HG03280 (cell line): ENCODE measurements around the gene HRH1.
A peak's percentile ranks its signal among the peaks of the same experiment; 100 is the strongest.
"Not testable (repeated sequence)": the region's sequence is repeated elsewhere in the genome, so short reads cannot be mapped to it uniquely, and the experiment has no call there.

Experiments
- ATAC-seq: cut with Tn5 transposase; IDR thresholded peaks from one replicate; pipeline ENCODE4 v1.9.1; 2021; ENCODE audit warnings: mild to moderate bottlenecking, moderate library complexity; ENCODE audit not compliant: unreplicated experiment

Gene HRH1

GRCh38 chr3:11236588-11237461 is 82.5 kb downstream of the HRH1 start:
- peak; percentile 70 for ATAC-seq

DNA sequence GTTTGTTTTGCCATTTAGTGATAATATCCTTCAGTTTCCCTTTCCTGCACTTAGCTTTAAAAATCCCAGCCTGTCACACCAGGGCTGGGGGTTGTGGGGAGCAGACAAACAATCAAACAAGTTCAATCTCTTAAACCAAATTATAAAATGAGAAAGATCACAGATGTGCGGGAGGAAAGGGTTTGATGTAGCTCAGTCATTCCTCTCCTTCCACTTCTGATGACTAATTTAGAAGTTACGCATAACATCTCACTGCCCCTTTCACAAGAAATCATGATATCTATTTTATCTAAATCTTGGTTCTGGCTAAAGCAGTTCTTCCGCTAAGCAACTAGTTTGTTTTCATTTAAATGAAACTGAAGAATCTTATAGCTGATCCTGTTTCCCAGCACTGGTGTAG is 83.8 kb downstream of the HRH1 start:
- ATAC-seq, result no peak

DNA sequence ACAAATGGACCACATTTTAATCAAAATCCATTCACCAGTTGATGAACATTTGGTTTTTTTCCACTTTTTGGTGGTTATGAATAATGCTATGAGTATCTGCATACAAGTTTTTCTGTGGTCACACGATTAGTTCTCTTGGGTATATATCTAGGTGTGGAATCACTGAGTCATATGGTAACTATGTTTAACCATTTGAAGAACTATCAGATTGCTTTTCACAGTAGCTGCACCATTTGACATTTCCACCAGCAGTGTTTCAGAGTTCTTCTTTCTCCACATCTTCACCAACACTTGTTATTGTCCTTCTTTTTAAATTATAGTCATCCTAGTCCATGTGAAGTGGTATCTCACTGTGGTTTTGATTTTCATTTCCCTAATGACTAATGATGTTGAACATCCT is 84.6 kb downstream of the HRH1 start:
- ATAC-seq, result no peak

GRCh38 chr3:11239796-11240195 is 85.5 kb downstream of the HRH1 start:
- ATAC-seq, result no peak

DNA sequence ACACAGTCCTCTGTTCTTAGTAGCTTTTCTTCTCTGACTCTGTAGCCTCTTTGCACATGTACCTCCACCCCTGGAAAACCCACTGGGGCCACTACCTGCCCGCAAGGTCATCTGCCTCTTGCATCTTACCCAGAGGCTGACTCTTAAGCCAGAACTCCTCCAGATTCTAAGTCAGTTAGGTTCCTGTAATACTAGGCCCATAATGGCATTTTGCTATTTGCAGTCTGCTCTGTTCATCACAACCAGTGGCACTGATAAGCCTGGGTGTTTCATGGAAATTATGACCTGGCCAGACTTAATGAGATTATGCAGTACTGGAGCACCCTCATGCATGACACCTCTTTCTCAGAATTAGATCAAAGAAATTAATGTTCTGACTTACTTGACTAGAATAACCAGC is 86.2 kb downstream of the HRH1 start:
- ATAC-seq, result no peak

DNA sequence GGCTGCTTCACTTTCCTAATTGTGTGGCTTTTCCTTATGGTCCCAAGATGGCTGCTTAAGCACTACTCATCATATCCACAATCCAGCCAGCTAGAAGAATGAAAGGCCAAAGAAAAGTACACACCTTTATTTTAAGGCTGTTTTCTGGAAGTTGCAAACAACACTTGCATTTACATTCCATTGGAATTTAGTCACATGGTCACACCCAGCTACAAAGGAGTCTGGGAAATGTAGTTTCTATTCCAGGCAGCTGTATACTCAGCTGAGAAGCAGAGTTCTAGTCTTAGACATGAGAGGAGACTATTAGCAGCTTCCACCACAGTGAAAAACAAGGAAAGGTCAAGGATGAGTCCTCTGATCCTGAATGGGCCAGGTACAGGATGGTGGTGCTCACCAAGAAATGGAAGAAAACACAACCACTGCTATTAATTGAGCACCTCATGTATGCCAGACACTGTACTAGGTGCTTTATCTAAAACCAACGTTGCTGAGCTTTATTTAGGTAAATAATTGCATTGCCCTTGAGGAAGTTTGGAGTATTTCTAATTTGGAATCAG is 89.9 kb downstream of the HRH1 start:
- ATAC-seq, result no peak

- no peak for ATAC-seq
Observed at GRCh38 chr3:11245276-11245675, 91.0 kb downstream of the HRH1 start.

DNA sequence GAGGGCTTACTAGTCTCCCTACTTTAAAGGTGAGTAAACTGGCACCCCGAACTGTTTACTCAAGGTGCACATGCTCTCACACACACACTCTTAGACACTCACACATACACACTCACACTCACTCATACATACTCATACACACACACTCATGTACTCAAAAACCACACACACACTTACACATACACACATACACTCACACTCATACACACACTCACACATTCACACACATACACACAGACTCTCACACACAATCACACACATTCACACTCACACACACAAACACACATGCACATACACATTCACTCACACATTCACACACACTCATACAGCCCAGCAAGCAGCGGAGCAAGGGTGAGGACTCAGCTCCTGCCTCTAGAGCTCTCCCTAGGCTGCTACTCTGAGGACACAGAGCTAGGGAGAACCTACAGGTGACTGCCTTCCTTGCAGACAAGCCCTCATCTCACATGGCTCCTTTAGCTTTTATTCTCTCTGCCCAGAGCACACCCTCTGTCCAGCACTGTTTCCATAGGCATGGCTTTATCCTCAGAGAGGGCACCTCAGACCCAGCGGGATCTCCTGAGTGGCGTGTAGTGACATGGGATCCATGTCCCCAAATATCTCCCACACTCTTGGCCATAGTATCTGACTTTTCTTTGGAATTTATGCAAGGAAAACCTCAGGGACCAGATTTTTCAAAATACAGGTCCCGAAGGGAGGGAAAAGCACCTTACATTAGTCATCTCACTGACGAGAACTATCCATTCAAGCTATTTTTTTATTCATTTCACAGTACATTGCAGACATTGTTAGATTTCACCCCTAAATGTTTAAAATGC is 91.8 kb downstream of the HRH1 start:
- ATAC-seq, result no peak

DNA sequence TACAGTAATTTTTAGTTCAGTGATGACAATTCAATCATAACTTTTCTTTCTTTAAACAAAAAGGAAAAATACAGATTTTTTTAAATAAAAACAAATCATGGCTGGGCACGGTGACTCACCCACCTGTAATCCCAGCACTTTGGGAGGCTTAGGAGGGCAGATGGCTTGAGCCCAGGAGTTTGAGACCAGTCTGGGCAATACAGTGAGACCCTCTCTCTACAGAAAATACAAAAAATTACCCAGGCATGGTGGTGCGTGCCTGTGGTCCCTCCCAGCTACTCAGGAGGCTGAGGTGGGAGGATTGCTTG is 92.3 kb downstream of the HRH1 start:
- no peak for ATAC-seq

- no peak for ATAC-seq
Observed at GRCh38 chr3:11247362-11247761, 93.1 kb downstream of the HRH1 start.

DNA sequence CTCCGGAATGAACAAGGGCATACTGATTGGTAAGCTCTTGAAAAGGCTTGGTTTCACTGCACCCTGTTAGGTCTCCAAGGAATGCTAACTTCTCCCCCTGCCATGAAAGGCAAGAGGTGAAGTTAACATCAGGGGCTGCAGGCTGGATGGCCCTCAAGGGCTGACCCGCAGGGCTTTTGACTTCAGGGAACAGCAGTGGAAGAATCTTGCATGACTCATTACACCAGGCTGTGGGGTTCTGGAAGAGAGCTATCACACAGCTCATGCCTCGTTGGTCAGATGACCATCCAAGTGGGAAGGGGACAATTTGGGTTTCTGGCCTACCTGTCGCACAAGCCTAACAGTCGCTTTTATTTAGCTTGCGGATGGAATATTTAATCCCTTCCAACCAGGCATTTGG is 94.3 kb downstream of the HRH1 start:
- ATAC-seq, result no peak

DNA sequence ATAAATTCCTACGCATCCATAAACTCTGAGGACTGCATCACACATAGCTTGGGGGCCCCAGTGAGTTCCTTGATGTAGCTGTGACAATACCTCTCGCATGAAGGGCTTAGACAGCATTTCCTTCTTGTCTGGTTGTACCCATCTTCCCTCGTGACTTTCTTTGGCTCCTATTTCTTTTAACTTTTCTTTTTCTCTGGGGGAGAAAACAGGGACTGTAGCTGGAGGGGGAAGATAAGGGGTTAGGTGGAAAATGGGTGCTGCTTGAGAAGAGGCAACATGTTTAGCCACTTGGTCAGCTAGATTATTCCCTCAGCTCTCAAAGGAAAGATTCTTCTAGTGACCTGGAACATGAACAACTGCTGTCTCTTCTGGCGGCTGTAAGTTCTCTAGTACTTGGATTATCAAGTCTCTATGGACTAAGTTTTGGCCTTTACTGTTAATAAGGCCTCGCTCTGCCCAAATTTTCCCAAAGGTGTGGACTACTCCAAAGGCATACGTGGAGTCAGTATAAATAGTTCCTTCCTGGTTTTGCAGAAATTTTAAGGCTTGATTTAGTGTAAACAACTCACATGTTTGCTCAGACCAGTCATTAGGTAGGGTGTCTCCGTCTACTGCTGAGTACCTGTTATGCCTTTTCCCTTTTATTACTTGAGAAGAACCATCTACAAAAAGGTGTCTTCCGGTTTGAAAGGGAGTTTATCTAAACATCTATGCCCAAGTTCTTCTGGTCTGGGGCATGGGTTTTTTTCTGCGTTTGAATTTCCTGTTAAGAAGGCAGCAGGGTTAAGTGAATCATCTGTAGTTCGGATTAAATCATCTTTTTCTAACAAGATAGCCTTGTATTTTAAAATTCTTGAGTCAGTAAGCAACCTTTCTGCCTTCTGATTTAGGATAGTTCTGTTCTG is 96.9 kb downstream of the HRH1 start:
- ATAC-seq, result no peak

DNA sequence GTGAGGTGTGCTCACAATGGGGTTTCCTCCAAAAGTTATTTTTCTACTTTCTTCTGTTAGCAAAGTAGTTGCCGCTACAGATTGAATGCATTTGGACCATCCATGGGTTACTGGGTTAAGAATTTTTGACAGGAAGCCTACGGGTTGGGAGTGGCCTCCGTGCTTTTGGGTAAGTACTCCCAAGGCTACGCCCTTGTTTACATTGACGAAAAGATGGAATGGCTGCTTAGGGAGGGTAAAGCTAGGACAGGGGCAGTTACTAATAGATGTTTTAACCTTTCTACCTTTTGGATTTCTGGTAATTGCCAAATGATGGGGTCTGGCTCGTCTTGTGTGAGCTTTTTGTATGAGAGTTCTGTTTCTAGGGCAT is 97.5 kb downstream of the HRH1 start:
- no peak for ATAC-seq

- ATAC-seq, result no peak
Observed at GRCh38 chr3:11254876-11255275, 100.6 kb downstream of the HRH1 start.

- ATAC-seq, result not testable (repeated sequence)
Observed at GRCh38 chr3:11255537-11255936, 101.2 kb downstream of the HRH1 start.

- no peak for ATAC-seq
Observed at GRCh38 chr3:11258958-11259357, 104.7 kb downstream of the HRH1 start.

GRCh38 chr3:11260460-11260859 is 106.2 kb downstream of the HRH1 start:
- ATAC-seq, result no peak

- no peak for ATAC-seq
Observed at GRCh38 chr3:11269007-11269406, 114.7 kb downstream of the HRH1 start.

DNA sequence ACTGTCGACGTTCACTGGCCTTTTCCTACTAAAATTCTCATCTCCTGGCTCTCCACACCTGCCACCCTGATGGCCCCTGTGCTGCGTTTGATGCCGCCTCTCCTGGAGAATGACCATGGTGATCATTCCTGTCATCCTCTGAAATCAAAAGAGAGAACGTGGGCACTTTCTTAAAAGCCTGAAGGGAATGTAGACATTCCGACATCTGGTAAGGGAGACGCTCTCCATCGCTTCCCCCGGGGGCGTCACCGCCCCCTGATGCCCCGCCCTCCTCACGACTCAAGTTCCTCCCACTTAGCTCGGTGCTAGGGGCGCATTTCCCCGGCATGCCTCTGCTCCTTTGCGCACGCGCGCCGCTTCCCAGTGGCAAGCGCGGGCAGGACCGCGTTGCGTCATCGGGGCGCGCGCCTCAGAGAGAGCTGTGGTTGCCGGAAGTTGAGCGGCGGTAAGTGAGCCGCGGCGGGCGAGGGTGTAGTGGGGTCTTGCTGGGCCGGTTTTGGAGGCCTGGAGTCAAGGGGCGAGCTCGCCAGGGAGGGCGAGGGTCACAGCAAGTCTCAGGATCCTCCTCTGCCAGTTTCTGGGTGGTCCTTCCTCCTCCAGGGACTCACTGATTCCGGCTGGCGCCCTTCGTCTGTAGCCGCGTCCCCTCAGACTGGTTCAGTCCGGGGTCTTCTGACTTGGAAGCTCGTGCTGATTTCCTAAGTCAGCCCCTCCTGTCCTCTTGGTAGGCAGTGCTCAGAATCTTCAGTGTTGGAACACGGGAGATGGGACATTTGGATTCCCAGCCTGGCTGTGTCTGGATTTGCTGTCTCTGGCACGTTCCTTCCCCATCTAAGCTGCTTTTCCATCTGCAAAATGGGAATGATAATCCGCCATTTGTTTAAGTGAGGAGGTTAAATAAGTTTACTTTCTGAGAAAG is 118.0 kb downstream of the HRH1 start, which contains the start of gene ATG7:
TSS of gene ATG7 (plus strand) at position 412 of the 919 bp plus-strand sequence. CDS start 26,299 bp downstream, outside the sequence.
- peak; percentile 99 for ATAC-seq
